ENCODE results near the gene ZNF652.

Gene ZNF652

DNA sequence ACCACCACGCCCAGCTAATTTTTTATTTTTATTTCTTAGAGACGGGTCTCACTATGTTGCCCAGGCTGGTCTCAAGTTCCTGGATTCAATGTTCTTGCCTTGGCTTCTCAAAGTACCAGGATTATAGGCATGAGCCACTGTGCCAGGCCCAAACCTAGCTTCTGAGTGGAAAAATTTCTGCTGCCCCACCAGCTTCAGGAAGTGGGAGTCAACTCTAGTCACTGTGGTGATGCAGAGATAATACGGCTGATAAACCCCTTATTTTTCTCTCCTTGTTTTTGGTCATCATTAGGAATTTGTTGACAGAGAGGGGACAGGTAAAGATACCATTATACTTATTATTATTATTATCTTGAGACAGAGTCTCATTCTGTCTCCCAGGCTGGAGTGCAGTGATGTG, 103.7 kb downstream of the ZNF652 start:
- no peak for DNase-seq

DNA sequence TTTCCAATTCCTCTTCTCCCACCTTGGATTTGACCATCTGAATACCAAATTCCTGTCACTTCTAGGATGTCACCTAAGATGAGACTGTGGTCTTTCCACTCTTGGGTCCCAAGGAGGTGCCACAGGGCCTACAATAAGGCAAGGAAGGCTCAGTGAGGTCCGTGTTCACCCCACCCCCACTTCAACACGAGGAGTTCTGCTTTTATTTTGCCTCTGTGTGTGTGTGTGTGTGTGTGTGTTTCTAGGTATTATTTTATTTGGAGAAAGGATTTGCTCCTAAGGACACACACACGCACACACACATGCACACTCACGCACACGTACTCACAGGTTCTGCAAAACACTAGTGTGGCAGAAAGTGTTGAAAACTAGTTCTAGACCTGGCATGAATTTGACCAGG, 106.9 kb downstream of the ZNF652 start:
- no peak for DNase-seq

DNA sequence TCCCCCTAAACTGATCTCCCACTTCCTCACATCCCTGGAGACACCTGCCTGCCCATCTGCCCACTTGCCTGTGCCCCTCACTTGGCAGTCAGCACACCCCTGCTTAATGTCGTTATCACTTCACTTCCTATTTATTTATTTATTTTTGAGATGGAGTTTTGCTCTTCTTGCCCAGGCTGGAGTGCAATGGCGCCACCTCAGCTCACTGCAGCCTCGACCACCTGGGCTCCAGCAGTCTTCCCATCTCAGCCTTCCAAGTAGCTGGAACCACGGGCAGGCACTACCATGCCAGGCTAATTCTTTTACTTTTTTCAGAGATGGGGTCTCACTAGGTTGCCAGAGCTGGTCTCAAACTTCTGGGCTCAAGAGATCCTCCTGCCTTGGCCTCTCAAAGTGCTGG, 108.0 kb downstream of the ZNF652 start:
- DNase-seq: no peak

DNA sequence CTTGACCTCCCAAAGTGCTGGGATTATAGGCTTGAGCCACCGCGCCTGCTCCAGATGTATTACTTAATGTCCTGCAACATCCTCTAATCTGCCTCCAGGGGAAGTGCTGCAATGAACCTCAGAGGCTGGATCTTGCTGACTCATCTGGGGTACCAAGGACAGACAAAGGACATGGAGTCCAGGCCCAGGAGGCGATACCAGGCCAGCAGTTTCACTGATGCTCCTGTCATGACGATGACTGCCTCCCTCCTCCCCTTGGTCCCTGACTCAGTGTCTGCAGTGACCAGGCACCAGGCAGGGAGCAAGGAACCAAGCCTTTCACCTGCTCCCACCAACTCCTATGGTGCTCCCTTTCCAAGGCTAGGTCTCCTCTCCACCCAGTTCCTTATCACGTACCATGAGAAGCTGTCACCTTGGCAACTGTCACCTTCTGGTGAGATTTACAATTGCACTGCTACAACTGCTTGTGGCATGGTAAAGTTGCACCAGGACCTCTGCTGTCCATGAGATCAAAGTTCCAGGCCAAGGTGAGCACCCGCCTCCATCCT, 109.8 kb downstream of the ZNF652 start:
- DNase-seq: no peak

DNA sequence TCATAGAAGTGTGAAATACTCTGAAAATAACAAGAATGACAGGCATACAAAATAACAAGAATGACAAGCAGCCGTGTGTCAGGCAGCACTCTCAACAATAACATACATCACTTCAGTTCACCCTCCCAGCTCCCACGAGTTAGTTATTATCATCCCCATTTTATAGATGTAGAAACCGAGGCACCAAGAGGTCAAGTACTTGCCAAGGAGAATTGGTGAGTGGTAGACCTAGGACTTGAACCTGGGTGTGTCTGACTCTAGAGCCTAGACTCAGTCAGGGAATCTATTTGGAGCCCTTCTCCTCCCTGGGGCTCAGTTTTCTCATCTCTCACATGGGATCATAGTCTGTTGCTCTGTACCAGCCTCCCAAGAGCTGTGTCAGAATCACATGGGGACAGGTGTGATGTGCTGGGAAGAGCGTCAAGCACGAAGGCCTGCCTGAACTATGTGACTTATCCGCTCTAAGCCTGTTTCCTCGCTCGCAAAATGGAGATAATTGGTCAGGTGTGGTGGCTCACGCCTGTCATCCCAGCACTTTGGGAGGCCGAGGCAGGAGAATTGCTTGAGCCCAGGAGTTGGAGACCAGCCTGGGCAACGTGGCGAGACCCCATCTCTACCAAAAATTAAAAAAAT, 112.0 kb downstream of the ZNF652 start:
- DNase-seq: no peak

DNA sequence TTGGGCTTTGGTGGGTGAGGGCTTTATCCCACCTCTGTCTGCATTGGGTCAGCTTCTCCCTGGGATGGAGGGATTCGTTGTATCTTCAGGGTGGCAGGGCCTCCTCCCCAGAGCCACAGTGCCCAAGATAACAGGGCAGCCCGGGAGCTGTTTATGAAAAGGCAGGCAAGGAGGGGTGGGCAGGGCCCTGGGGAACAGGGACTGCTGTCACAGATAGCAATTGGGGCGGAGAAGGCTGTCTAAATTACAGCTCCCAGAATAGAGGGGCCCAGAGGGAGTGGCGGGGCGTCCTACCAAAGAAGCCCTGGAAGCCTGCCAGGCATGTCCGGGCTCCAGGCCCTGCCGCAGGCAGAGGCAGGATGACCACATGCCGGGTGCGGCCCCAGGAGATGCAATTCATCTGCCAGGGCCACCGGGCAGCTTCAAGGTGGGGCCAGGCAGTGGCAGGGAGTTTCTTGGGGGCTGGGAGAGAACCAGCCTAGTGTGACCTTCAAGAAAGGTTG, 112.7 kb downstream of the ZNF652 start:
- DNase-seq: no peak

DNA sequence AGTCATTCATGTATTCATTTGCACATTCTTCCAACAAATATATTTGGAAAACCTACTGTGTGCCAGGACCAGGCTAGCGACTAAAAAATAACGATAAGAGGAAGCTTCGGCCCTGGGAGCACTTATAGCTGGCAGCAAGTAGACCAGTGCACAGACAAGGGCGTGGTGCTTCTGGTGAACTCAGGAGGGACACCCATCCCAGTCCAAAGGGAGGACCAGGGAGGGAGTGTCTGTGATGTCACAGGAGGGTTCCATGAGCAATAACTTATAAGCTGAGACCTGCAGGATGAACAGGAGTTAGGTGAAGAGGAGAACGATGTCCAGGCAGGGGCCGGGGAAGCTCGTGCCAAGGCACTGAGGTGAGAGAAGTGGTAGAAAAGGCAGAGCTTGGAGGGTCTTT, 114.1 kb downstream of the ZNF652 start:
- DNase-seq: no peak

DNA sequence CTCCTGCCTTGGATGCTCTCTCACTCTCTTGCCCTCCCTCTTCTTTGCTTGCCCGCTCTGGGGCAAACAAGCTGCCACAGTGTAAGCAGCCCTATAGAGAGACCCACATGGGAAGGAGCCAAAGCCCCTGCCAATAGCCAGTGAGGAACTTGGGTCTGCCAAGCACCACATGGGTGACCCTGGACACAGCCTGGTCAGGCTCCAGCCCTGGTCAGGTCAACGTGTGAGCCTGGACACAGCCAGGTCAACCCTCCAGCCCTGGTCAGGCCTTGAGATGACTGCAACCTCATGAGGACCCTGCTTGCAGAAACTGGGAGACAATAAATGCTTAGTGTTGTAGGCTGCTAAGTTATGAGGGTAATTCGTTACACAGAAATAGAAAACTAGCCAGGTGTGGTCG, 117.2 kb downstream of the ZNF652 start:
- DNase-seq: no peak

Data from NCI-H1417 (cell line).